IMR-90 (cell line): ENCODE results near the gene CEP20. TPM values are rescaled to one million over a fixed set of nuclear protein-coding genes. Genes with fewer than 3 reads are reported as not detected.

Experiments used
- ATAC-seq: fragments of 200-7000 bp; cut with Tn5 transposase; 2 replicates; pipeline ENCODE4 v1.9.1; 2020; ENCODE audit warnings: low read depth, mild to moderate bottlenecking, moderate library complexity
- BruUV-seq: library from RNA; stranded (reverse); fragments of 400-500 nt; replicated peaks from 2 replicates; lab custom pipeline; 2021; lab: Mats Ljungman, UMichigan
- CTCF ChIA-PET: fragments of 300-600 bp; formaldehyde crosslinking; extraction: SDS; loops from one replicate; lab custom pipeline; 2021; ENCODE audit warnings: antibody characterized with exemption; lab: Yijun Ruan, JAX
- POLR2A ChIA-PET: fragments of 300-600 bp; sonication (Branson Sonifier 250); formaldehyde crosslinking; loops from one replicate; lab custom pipeline; 2022; ENCODE audit warnings: antibody characterized with exemption; ENCODE audit not compliant: unreplicated experiment; lab: Charles Lee
- DNase-seq: peaks from one replicate; pipeline ENCODE4 v3.0.0; 2013
- H2AFZ ChIP-seq: replicated peaks from 2 replicates; pipeline ENCODE3; 2013; ENCODE audit warnings: low read length, mild to moderate bottlenecking; ENCODE audit not compliant: poor library complexity
- H2AK5ac ChIP-seq: 2 replicates; pipeline ENCODE4 v1.6.1; 2013; ENCODE audit warnings: low read depth, low read length, inconsistent platforms
- H2AK9ac ChIP-seq: replicated peaks from 2 replicates; pipeline ENCODE3; 2013; ENCODE audit warnings: mild to moderate bottlenecking, low read depth, low read length, moderate library complexity; ENCODE audit not compliant: poor library complexity
- H2BK120ac ChIP-seq: 2 replicates; pipeline ENCODE4 v1.6.1; 2013; ENCODE audit warnings: low read depth, low read length, inconsistent platforms
- H2BK15ac ChIP-seq: 3 replicates; pipeline ENCODE4 v1.6.1; 2013; ENCODE audit warnings: low read depth, low read length, inconsistent platforms
- H2BK20ac ChIP-seq: 2 replicates; pipeline ENCODE4 v1.6.1; 2013; ENCODE audit warnings: low read depth, mild to moderate bottlenecking, inconsistent platforms, low read length, moderate library complexity
- H2BK5ac ChIP-seq: 2 replicates; pipeline ENCODE4 v1.6.1; 2013; ENCODE audit warnings: mild to moderate bottlenecking, low read depth, low read length, inconsistent platforms; ENCODE audit not compliant: poor library complexity, severe bottlenecking
- H3K14ac ChIP-seq: replicated peaks from 2 replicates; pipeline ENCODE4 v1.6.1; 2013; ENCODE audit warnings: low read depth, low read length, inconsistent platforms
- H3K18ac ChIP-seq: 2 replicates; pipeline ENCODE4 v1.6.1; 2013; ENCODE audit warnings: low read depth, low read length, control low read depth
- H3K23ac ChIP-seq: 2 replicates; pipeline ENCODE4 v1.6.1; 2013; ENCODE audit warnings: low read depth, low read length, inconsistent platforms
- H3K27ac ChIP-seq: 2 replicates; pipeline ENCODE4 v1.5.1; 2013; ENCODE audit warnings: mild to moderate bottlenecking, control low read depth, low read length; ENCODE audit not compliant: insufficient read depth
- H3K27me3 ChIP-seq: 2 replicates; pipeline ENCODE4 v1.6.1; 2013; ENCODE audit warnings: low read length; ENCODE audit not compliant: control insufficient read depth, insufficient read depth
- H3K36me3 ChIP-seq: 2 replicates; pipeline ENCODE4 v1.6.1; 2013; ENCODE audit warnings: low read length, mixed read lengths; ENCODE audit not compliant: control insufficient read depth, insufficient read depth
- H3K4ac ChIP-seq: 2 replicates; pipeline ENCODE4 v1.6.1; 2013; ENCODE audit warnings: low read depth, low read length, inconsistent platforms
- H3K4me1 ChIP-seq: 2 replicates; pipeline ENCODE4 v1.6.1; 2013; ENCODE audit warnings: low read length, mixed read lengths; ENCODE audit not compliant: control insufficient read depth, insufficient read depth
- H3K4me2 ChIP-seq: 2 replicates; pipeline ENCODE4 v1.6.1; 2013; ENCODE audit warnings: low read depth, mild to moderate bottlenecking, control low read depth, low read length, moderate library complexity
- H3K4me3 ChIP-seq: 2 replicates; pipeline ENCODE4 v1.5.1; 2013; ENCODE audit warnings: low read depth, mild to moderate bottlenecking, control low read depth, low read length, moderate library complexity; ENCODE audit not compliant: insufficient read depth
- H3K56ac ChIP-seq: 2 replicates; pipeline ENCODE4 v1.6.1; 2013; ENCODE audit warnings: low read length, inconsistent platforms; ENCODE audit not compliant: insufficient read depth; ENCODE audit errors: extremely low read depth
- H3K79me1 ChIP-seq, 2 experiments: 2 replicates each; pipeline ENCODE4 v1.6.1; 2013; ENCODE audit warnings: low read length in 2 of 2, inconsistent platforms in 1 of 2, low read depth in 1 of 2
- H3K9ac ChIP-seq: 2 replicates; pipeline ENCODE4 v1.6.1; 2013; ENCODE audit warnings: low read depth, low read length, control low read depth
- H3K9me1 ChIP-seq: 2 replicates; pipeline ENCODE4 v1.6.1; 2013; ENCODE audit warnings: low read length, inconsistent platforms; ENCODE audit not compliant: insufficient read depth
- H3K9me3 ChIP-seq: 2 replicates; pipeline ENCODE4 v1.6.1; 2013; ENCODE audit warnings: low read length; ENCODE audit not compliant: control insufficient read depth, insufficient read depth
- H4K20me1 ChIP-seq: 2 replicates; pipeline ENCODE4 v1.6.1; 2013; ENCODE audit warnings: low read length, inconsistent platforms; ENCODE audit not compliant: insufficient read depth
- H4K5ac ChIP-seq: 2 replicates; pipeline ENCODE4 v1.6.1; 2013; ENCODE audit warnings: mild to moderate bottlenecking, low read depth, low read length, control low read depth
- H4K8ac ChIP-seq, 2 experiments: 2 replicates each; pipeline ENCODE4 v1.6.1; 2013; ENCODE audit warnings: low read depth in 2 of 2, low read length in 2 of 2, control low read depth in 1 of 2, inconsistent platforms in 1 of 2
- H4K91ac ChIP-seq: 2 replicates; pipeline ENCODE4 v1.6.1; 2013; ENCODE audit warnings: low read depth, low read length, inconsistent platforms; ENCODE audit not compliant: insufficient read depth
- CEBPB ChIP-seq: IDR thresholded peaks from 2 replicates; pipeline ENCODE4 v1.6.1; 2012; ENCODE audit warnings: low read depth, low read length, improper control_type of control experiment
- FOS ChIP-seq: fragments of 150-350 bp; IDR thresholded peaks from 2 replicates; pipeline ENCODE4 v1.6.1; 2016; ENCODE audit warnings: low read depth, low read length
- MAFK ChIP-seq: IDR thresholded peaks from 2 replicates; pipeline ENCODE4 v1.6.1; 2012; ENCODE audit warnings: low read depth, low read length, improper control_type of control experiment
- NFE2L2 ChIP-seq: fragments of 150-350 bp; IDR thresholded peaks from 2 replicates; pipeline ENCODE4 v1.6.1; 2016; ENCODE audit warnings: low read depth, mild to moderate bottlenecking, low read length
- POLR2A ChIP-seq: IDR thresholded peaks from 2 replicates; pipeline ENCODE4 v1.6.1; 2012; ENCODE audit warnings: mild to moderate bottlenecking, low read depth, low read length
- RAD21 ChIP-seq: IDR thresholded peaks from 2 replicates; pipeline ENCODE4 v1.6.1; 2012; ENCODE audit warnings: low read length, improper control_type of control experiment
- WGBS, 2 experiments: methylation state at CpG; one replicate each; pipeline versions ENCODE4 v1.1.5 to v1.1.7; 2013; ENCODE audit warnings: missing lambda C conversion rate in 2 of 2; ENCODE audit not compliant: insufficient read length in 1 of 2; ENCODE audit errors: extremely low coverage in 2 of 2; 5-methylcytosine and 5-hydroxymethylcytosine counted together
- dilution Hi-C: fragments of 300-500 bp; cut with HindIII; formaldehyde crosslinking; loops from one replicate; pipeline ENCODE4 v1.14.3; 2018; ENCODE audit warnings: low sequenced_read_pairs; ENCODE audit not compliant: unreplicated experiment
- in situ Hi-C: fragments of 300-500 bp; cut with MboI; formaldehyde crosslinking; loops from 3 replicates; pipeline ENCODE4 v1.14.3; 2019; ENCODE audit warnings: low sequenced_read_pairs, inconsistent platforms, mixed read lengths
- intact Hi-C: fragments of 100-400 bp; cut with micrococcal nuclease; formaldehyde crosslinking; loops from 2 replicates; pipeline ENCODE4 v1.10.0; 2022
- polyA plus RNA-seq, 3 experiments: library from polyadenylated mRNA; depleted of rRNA; stranded (reverse); fragments of >200 nt; gene quantifications; 2 replicates each; pipeline ENCODE4 v1.2.3, GENCODE V29; 2012; ENCODE audit warnings: low replicate concordance in 1 of 3
- total RNA-seq: library from RNA; depleted of rRNA; stranded (reverse); fragments of >200 nt; gene quantifications from 2 replicates; pipeline ENCODE4 v1.2.3, GENCODE V29; 2012
- TF ChIP-seq, protein P1 (sequence below): fragments of 150-350 bp; IDR thresholded peaks from 2 replicates; pipeline ENCODE4 v1.6.1; 2017; ENCODE audit warnings: mild to moderate bottlenecking, antibody characterized with exemption, low read length, low read depth

Gene CEP20
- total and polyA plus RNA-seq, 2 of the 4 experiments (the other 2 are of a cell fraction) = 28.8 to 40.1 TPM

DNA sequence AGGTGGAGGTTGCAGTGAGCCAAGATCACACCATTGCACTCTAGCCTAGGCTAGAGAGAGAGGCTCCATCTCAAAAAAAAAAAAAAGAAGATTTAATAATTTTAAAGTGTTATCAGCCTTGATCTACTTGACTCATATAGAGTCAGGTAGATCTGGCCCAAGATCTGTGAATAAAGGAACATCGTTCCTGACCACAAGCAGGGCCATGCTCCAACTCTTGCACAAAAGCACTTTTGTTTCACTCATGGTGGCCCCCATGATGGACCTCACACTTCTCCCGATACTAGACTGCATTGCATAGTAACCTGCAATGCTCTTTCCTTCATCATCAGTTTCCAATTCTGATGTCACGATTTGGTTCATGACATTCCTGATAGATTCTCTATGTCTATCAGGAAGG lies 26.4 kb downstream of the CEP20 start:
- H3K23ac ChIP-seq = no peak overlapping the region
- H4K20me1 ChIP-seq = no peaks in the 10 kb centered on the region
- H4K5ac ChIP-seq = no peak overlapping the region
- H2AFZ ChIP-seq = no peak overlapping the region
- no peak overlapping the region for H2BK15ac ChIP-seq
- H2AK5ac ChIP-seq = no peak overlapping the region
- H2BK20ac ChIP-seq = no peak overlapping the region
- dilution Hi-C loops (no loop called here), in situ Hi-C loops (no loop called here), intact Hi-C loops (no loop called here)
- ATAC-seq (no peak), DNase-seq (no peak)
- H3K56ac ChIP-seq = no peak overlapping the region
- H3K4ac ChIP-seq = no peak overlapping the region
- ChIA-PET POLR2A (no interaction called here), CTCF (no interaction called here)
- H4K8ac ChIP-seq = no peak overlapping the region
- H4K91ac ChIP-seq = no peak overlapping the region
- peaks cover 3% of the 10 kb centered on the region; the same call in 1 of the 2 replicates for H3K36me3 ChIP-seq
- no peak for TF ChIP-seq CEBPB
- TF ChIP-seq, protein P1, sequence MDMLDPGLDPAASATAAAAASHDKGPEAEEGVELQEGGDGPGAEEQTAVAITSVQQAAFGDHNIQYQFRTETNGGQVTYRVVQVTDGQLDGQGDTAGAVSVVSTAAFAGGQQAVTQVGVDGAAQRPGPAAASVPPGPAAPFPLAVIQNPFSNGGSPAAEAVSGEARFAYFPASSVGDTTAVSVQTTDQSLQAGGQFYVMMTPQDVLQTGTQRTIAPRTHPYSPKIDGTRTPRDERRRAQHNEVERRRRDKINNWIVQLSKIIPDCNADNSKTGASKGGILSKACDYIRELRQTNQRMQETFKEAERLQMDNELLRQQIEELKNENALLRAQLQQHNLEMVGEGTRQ = no peak
- no peak for TF ChIP-seq RAD21
- TF ChIP-seq NFE2L2 = no peak
- no peak for TF ChIP-seq POLR2A
- no peak for TF ChIP-seq FOS
- no peak for TF ChIP-seq MAFK
- 100% methylated on average over 1 of the region's 3 CpGs; no CpG with 5 or more reads in 1 of the 2 experiments for WGBS, 2 experiments
- no peak overlapping the region for H2BK120ac ChIP-seq
- peaks cover 17% of the 10 kb centered on the region for H3K4me1 ChIP-seq
- H3K27me3 ChIP-seq = peaks cover 8% of the 10 kb centered on the region
- H3K18ac ChIP-seq = no peak overlapping the region
- peaks cover 5% of the 10 kb centered on the region for H3K9me1 ChIP-seq
- H3K4me3 ChIP-seq = no peak overlapping the region
- no peak overlapping the region for H3K14ac ChIP-seq
- no peak overlapping the region for H3K27ac ChIP-seq
- no peaks in the 10 kb centered on the region for H3K79me1 ChIP-seq
- no peak overlapping the region for H3K9ac ChIP-seq
- H2BK5ac ChIP-seq = no peak overlapping the region
- BruUV-seq = no TSS peak
- H2AK9ac ChIP-seq = no peak overlapping the region
- H3K4me2 ChIP-seq = no peak overlapping the region
- H3K9me3 ChIP-seq = no peaks in the 10 kb centered on the region
